Measurements from ENCODE around the gene ITGB1BP2. TPM values are rescaled to one million over a fixed set of nuclear protein-coding genes. Genes with fewer than 3 reads are reported as not detected.

The ITGB1BP2 gene
- total and polyA plus RNA-seq, 2 donors (not counting 3 experiments of a cell fraction or from before 2014, with no cell fraction given) = 1.8 to 4.6 TPM

GRCh38 chrX:71282514-71283402 lies 18.8 kb upstream of the ITGB1BP2 start:
- peak overlapping the region; percentile 99 for H3K9ac ChIP-seq (replicated peaks; ENCODE audit: extremely low read depth, insufficient read depth, low read length)
- no peak for FAIRE-seq
- peaks cover 3% of the 10 kb centered on the region for H4K20me1 ChIP-seq (replicated peaks; ENCODE audit: control insufficient read depth, extremely low read depth, insufficient read depth, low read length)
- POLR2A ChIA-PET = interaction anchor here (0.7 to 1.0 kb wide), 8 partner anchors 9 to 100 kb away, joined by 3 to 10 read pairs (median 5); partner anchors contain the start of genes ITGB1BP2, TAF1 and ZMYM3
- peak overlapping the region; percentile 97 for H3K27ac ChIP-seq (ENCODE audit: insufficient read depth, low read depth, low read length)
- intact Hi-C loops (cut with micrococcal nuclease) (loop anchor here (1.0 kb wide), 3 partner anchors 28 to 100 kb away; partner anchors contain the start of genes TAF1 and ZMYM3), dilution Hi-C loops (cut with MboI; ENCODE audit: extremely low pct_ligation_motif_present, low sequenced_read_pairs) (no loop called here)
- no peaks in the 10 kb centered on the region for H3K27me3 ChIP-seq (ENCODE audit: control insufficient read depth in 2 of 2, insufficient read depth in 2 of 2, low read length in 2 of 2)
- CTCF ChIA-PET = interaction anchor here (0.9 to 1.4 kb wide), 3 partner anchors 10 to 37 kb away, joined by 3 to 6 read pairs (median 4); partner anchors contain the start of gene ZMYM3
- no peaks in the 10 kb centered on the region for H3K36me3 ChIP-seq (ENCODE audit: control insufficient read depth in 2 of 2, extremely low read depth in 1 of 2, insufficient read depth in 2 of 2, low read length in 2 of 2)
- H3K79me2 ChIP-seq (ENCODE audit: control insufficient read depth, insufficient read depth, low read length) = peaks cover 42% of the 10 kb centered on the region
- peak overlapping the region in 2 of 3 experiments; percentile 22 to 35 for H3K4me3 ChIP-seq (replicated peaks in 1 of 3; ENCODE audit: insufficient read depth in 1 of 3, low read depth in 1 of 3, low read length in 3 of 3)
- BruUV-seq (replicated peaks) = TSS peak; percentile 12
- H3K4me2 ChIP-seq (ENCODE audit: insufficient read depth, low read length) = peak overlapping the region; percentile 52
- peaks cover 13% of the 10 kb centered on the region for H3K4me1 ChIP-seq (ENCODE audit: control insufficient read depth, extremely low read depth, insufficient read depth, low read length)
- no peak for DNase-seq (ENCODE audit: low read depth, low spot score)
- H3K9me3 ChIP-seq (replicated peaks; ENCODE audit: control insufficient read depth, insufficient read depth, low read length) = no peaks in the 10 kb centered on the region
- TF ChIP-seq CTCF (IDR thresholded peaks at IDR 0.05; ENCODE audit: extremely low read depth in 1 of 2, insufficient read depth in 1 of 2, low read depth in 1 of 2, low read length in 2 of 2) (no peak), POLR2A (IDR thresholded peaks at IDR 0.05; ENCODE audit: low read depth, low read length) (peak; percentile 20)
- peak overlapping the region; percentile 73 for H2AFZ ChIP-seq (ENCODE audit: low read depth, low read length)
- no peaks in the 10 kb centered on the region for H3K9me1 ChIP-seq (replicated peaks; ENCODE audit: control insufficient read depth, extremely low read depth, insufficient read depth, low read length)
